DND-41 (cell line): ENCODE measurements around the gene ANAPC4.

Source experiments
- CTCF ChIP-seq: IDR thresholded peaks from 2 replicates; pipeline ENCODE4 v1.5.1; 2012; ENCODE audit warnings: borderline replicate concordance, low read length, moderate library complexity, mild to moderate bottlenecking; ENCODE audit not compliant: poor library complexity, severe bottlenecking; ENCODE audit errors: extremely low read depth
- EZH2 ChIP-seq: IDR thresholded peaks from 3 replicates; pipeline ENCODE4 v1.6.1; 2012; ENCODE audit warnings: borderline replicate concordance, low read depth, mild to moderate bottlenecking, moderate library complexity, low read length, inconsistent platforms; ENCODE audit not compliant: severe bottlenecking

GRCh38 chr4:25383647-25384046, 6.6 kb downstream of the ANAPC4 start:
- TF ChIP-seq CTCF (no peak), EZH2 (no peak)
